Measurements from ENCODE around the gene ANKS1B.

ANKS1B gene

DNA sequence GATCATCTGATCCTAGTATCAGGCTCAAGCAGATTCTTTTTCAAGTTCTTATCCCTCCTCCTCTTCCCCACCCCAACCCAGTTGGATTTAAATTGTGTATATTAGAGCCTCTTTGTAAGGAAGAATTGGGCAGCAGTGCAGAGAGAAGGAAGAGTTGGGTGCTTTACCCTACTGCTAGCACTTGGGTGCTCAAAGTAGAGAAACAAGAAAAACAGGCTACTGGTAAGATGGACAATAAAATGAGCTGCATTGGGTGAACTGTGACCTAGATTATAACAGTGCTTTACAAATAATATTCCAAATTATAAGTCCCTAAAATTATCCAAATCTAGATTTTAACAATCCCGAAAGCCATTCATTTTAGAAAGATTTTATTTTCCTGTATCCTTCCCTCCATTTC is 700.6 kb downstream of the ANKS1B start:
- Histone ChIP-seq H3K4me1 (ENCODE audit: insufficient read depth, low read length, poor library complexity, severe bottlenecking) (no peaks in the 10 kb centered on the region), H3K9me3 (ENCODE audit: insufficient read depth, low read depth, low read length) (no peaks in the 10 kb centered on the region), H3K79me2 (ENCODE audit: insufficient read depth, low read length) (no peaks in the 10 kb centered on the region), H4K20me1 (ENCODE audit: insufficient read depth, low read length, poor library complexity, severe bottlenecking) (no peaks in the 10 kb centered on the region), H3K4me2 (ENCODE audit: low read depth, low read length, poor library complexity, severe bottlenecking) (no peak overlapping the region), H2AFZ (ENCODE audit: low read length) (no peak overlapping the region), H3K36me3 (ENCODE audit: insufficient read depth, low read length) (no peaks in the 10 kb centered on the region), H3K9me2 (replicated peaks; ENCODE audit: low read depth, low read length) (no peaks in the 10 kb centered on the region), H3K4me3 (ENCODE audit: low read length, poor library complexity, severe bottlenecking) (no peak overlapping the region), H3K9ac (ENCODE audit: low read depth, low read length, poor library complexity, severe bottlenecking) (no peak overlapping the region), H3K27me3 (ENCODE audit: insufficient read depth, low read length, poor library complexity, severe bottlenecking) (no peaks in the 10 kb centered on the region), H3F3A (ENCODE audit: low read depth) (no peaks in the 10 kb centered on the region)
- TF ChIP-seq, protein P1, sequence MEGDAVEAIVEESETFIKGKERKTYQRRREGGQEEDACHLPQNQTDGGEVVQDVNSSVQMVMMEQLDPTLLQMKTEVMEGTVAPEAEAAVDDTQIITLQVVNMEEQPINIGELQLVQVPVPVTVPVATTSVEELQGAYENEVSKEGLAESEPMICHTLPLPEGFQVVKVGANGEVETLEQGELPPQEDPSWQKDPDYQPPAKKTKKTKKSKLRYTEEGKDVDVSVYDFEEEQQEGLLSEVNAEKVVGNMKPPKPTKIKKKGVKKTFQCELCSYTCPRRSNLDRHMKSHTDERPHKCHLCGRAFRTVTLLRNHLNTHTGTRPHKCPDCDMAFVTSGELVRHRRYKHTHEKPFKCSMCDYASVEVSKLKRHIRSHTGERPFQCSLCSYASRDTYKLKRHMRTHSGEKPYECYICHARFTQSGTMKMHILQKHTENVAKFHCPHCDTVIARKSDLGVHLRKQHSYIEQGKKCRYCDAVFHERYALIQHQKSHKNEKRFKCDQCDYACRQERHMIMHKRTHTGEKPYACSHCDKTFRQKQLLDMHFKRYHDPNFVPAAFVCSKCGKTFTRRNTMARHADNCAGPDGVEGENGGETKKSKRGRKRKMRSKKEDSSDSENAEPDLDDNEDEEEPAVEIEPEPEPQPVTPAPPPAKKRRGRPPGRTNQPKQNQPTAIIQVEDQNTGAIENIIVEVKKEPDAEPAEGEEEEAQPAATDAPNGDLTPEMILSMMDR (conservative IDR thresholded peaks at IDR 0.05; ENCODE audit: low read length) = no peak
- TF ChIP-seq EZH2phosphoT487 (IDR thresholded peaks at IDR 0.05; ENCODE audit: borderline replicate concordance) = no peak

DNA sequence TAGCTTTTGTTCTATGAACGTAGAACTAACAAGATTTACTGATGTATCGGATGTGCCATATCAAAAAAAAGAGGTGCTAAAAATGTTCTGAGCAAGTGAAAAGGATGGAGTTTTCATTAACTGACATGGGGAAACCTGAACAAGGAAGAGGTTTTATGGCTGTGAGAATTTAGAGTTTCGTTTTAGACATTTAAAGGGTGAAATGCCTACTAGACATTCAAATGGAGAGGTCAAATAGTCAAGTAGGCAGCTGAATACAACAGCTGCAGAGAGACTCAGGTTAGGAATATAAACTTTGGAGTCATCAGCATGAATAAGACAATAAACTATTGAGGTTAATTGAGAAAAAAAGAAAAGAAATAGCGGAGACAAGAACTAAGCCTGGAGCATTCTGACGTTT is 702.1 kb downstream of the ANKS1B start:
- Histone ChIP-seq H3K9ac (ENCODE audit: low read depth, low read length, poor library complexity, severe bottlenecking) (no peak overlapping the region), H3K36me3 (ENCODE audit: insufficient read depth, low read length) (no peaks in the 10 kb centered on the region), H3K79me2 (ENCODE audit: insufficient read depth, low read length) (no peaks in the 10 kb centered on the region), H3K27me3 (ENCODE audit: insufficient read depth, low read length, poor library complexity, severe bottlenecking) (no peaks in the 10 kb centered on the region), H3K4me3 (ENCODE audit: low read length, poor library complexity, severe bottlenecking) (no peak overlapping the region), H2AFZ (ENCODE audit: low read length) (no peak overlapping the region), H3K9me3 (ENCODE audit: insufficient read depth, low read depth, low read length) (no peaks in the 10 kb centered on the region), H3K4me1 (ENCODE audit: insufficient read depth, low read length, poor library complexity, severe bottlenecking) (no peaks in the 10 kb centered on the region), H4K20me1 (ENCODE audit: insufficient read depth, low read length, poor library complexity, severe bottlenecking) (no peaks in the 10 kb centered on the region), H3K4me2 (ENCODE audit: low read depth, low read length, poor library complexity, severe bottlenecking) (no peak overlapping the region), H3K9me2 (replicated peaks; ENCODE audit: low read depth, low read length) (no peaks in the 10 kb centered on the region), H3F3A (ENCODE audit: low read depth) (no peaks in the 10 kb centered on the region)
- TF ChIP-seq, protein P1 (conservative IDR thresholded peaks at IDR 0.05; ENCODE audit: low read length) = no peak
- no peak for TF ChIP-seq EZH2phosphoT487 (IDR thresholded peaks at IDR 0.05; ENCODE audit: borderline replicate concordance)

DNA sequence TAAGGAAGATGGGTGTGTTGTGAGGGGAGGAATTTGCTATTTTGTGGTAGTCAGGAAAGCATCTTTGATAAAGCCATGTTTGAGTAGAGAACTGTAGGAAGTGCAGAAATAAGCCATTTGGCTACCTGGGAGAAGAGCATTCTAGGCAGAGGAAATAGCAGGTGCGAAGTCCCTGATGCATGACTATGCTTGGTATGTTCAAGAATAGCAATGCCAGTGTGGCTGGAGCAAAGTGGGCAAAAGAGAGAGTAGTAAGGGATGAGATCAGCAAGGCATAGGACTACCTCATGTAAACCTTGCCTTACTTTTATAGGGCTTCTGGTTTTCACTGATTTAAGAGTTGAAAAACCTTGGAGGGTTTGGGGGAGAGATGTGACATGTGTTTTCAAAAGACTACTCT is 702.6 kb downstream of the ANKS1B start:
- Histone ChIP-seq H3K4me2 (ENCODE audit: low read depth, low read length, poor library complexity, severe bottlenecking) (no peak overlapping the region), H3K9me2 (replicated peaks; ENCODE audit: low read depth, low read length) (no peaks in the 10 kb centered on the region), H3K4me1 (ENCODE audit: insufficient read depth, low read length, poor library complexity, severe bottlenecking) (no peaks in the 10 kb centered on the region), H2AFZ (ENCODE audit: low read length) (no peak overlapping the region), H4K20me1 (ENCODE audit: insufficient read depth, low read length, poor library complexity, severe bottlenecking) (no peaks in the 10 kb centered on the region), H3K79me2 (ENCODE audit: insufficient read depth, low read length) (no peaks in the 10 kb centered on the region), H3K36me3 (ENCODE audit: insufficient read depth, low read length) (no peaks in the 10 kb centered on the region), H3K9ac (ENCODE audit: low read depth, low read length, poor library complexity, severe bottlenecking) (no peak overlapping the region), H3K4me3 (ENCODE audit: low read length, poor library complexity, severe bottlenecking) (no peak overlapping the region), H3K27me3 (ENCODE audit: insufficient read depth, low read length, poor library complexity, severe bottlenecking) (no peaks in the 10 kb centered on the region), H3K9me3 (ENCODE audit: insufficient read depth, low read depth, low read length) (no peaks in the 10 kb centered on the region), H3F3A (ENCODE audit: low read depth) (no peaks in the 10 kb centered on the region)
- TF ChIP-seq, protein P1 (conservative IDR thresholded peaks at IDR 0.05; ENCODE audit: low read length) = no peak
- TF ChIP-seq EZH2phosphoT487 (IDR thresholded peaks at IDR 0.05; ENCODE audit: borderline replicate concordance) = no peak
